Thoracic aorta (tissue), 2 donors: ENCODE results near the gene GCK. TPM values are rescaled to one million over a fixed set of nuclear protein-coding genes. Genes with fewer than 3 reads are reported as not detected.

Experiments
- ATAC-seq: fragments of 150-250 bp; one replicate; pipeline ENCODE4 v1.8.0; 2017; ENCODE audit warnings: low read depth; ENCODE audit not compliant: insufficient number of reproducible peaks, low FRiP score
- DNase-seq: peaks from one replicate; pipeline ENCODE4 v3.0.0-alpha.2; 2020; ENCODE audit warnings: low spot score
- H3K27ac ChIP-seq, 2 donors: fragments of 200-600 bp; sonication (generic); 1 replicate in 1 of 2; 2 replicates in 1 of 2; pipeline ENCODE4 v1.5.1; 2016; ENCODE audit warnings: mild to moderate bottlenecking in 2 of 2, moderate library complexity in 2 of 2
- H3K27me3 ChIP-seq: fragments of 200-600 bp; sonication (generic); replicated peaks from 2 replicates; pipeline ENCODE4 v1.6.0; 2016; ENCODE audit warnings: mild to moderate bottlenecking; ENCODE audit not compliant: insufficient read depth
- H3K36me3 ChIP-seq: fragments of 200-600 bp; sonication (generic); one replicate; pipeline ENCODE4 v1.5.1; 2016
- H3K4me1 ChIP-seq, 2 donors: fragments of 200-600 bp; sonication (generic); 1 replicate in 1 of 2; 2 replicates in 1 of 2; pipeline versions ENCODE4 v1.5.1 to v1.6.0; 2016; ENCODE audit warnings: low read depth in 2 of 2, mild to moderate bottlenecking in 1 of 2; ENCODE audit not compliant: control insufficient read depth in 1 of 2
- H3K4me3 ChIP-seq: fragments of 200-600 bp; sonication (generic); 2 replicates; pipeline ENCODE4 v1.5.1; 2016; ENCODE audit warnings: mild to moderate bottlenecking
- H3K9me3 ChIP-seq: fragments of 200-600 bp; sonication (generic); 2 replicates; pipeline ENCODE4 v1.5.1; 2016
- CTCF ChIP-seq: fragments of 200-600 bp; sonication (generic); IDR thresholded peaks from one replicate; pipeline ENCODE4 v1.5.1; 2019; ENCODE audit warnings: antibody characterized with exemption
- total RNA-seq, 2 donors: library from RNA; depleted of rRNA; stranded (reverse); fragments of >200 nt; gene quantifications; one replicate each; pipeline versions ENCODE4 v1.1.0 to v1.2.3, GENCODE V29; 2016

The GCK gene
- total RNA-seq, 2 donors from 2014 or later, result 1.6 to 2.3 TPM

- DNase-seq (no peak), ATAC-seq (no peak)
- no peak for TF ChIP-seq CTCF
- Histone ChIP-seq H3K9me3 (no peaks in the 10 kb centered on the region), H3K4me1 (no peaks in the 10 kb centered on the region), H3K4me3 (no peak overlapping the region), H3K27me3 (no peaks in the 10 kb centered on the region), H3K36me3 (no peaks in the 10 kb centered on the region), H3K27ac (no peak overlapping the region)
Measured at GRCh38 chr7:44235066-44235465, 45.8 kb upstream of the GCK start.

- H3K4me1 ChIP-seq, result no peaks in the 10 kb centered on the region
- H3K27me3 ChIP-seq, result no peaks in the 10 kb centered on the region
- H3K27ac ChIP-seq, result no peak overlapping the region
- H3K4me3 ChIP-seq, result no peak overlapping the region
- no peaks in the 10 kb centered on the region for H3K9me3 ChIP-seq
- no peaks in the 10 kb centered on the region for H3K36me3 ChIP-seq
- ATAC-seq (no peak), DNase-seq (no peak)
- no peak for TF ChIP-seq CTCF
Measured at GRCh38 chr7:44232901-44233715, 43.9 kb upstream of the GCK start.

GRCh38 chr7:44232396-44232795 lies 43.2 kb upstream of the GCK start:
- Histone ChIP-seq H3K27ac (no peak overlapping the region), H3K27me3 (no peaks in the 10 kb centered on the region), H3K4me3 (no peak overlapping the region), H3K36me3 (no peaks in the 10 kb centered on the region), H3K9me3 (no peaks in the 10 kb centered on the region), H3K4me1 (no peaks in the 10 kb centered on the region)
- no peak for ATAC-seq
- TF ChIP-seq CTCF, result no peak
- no peak for DNase-seq

GRCh38 chr7:44231088-44231487 lies 41.8 kb upstream of the GCK start:
- TF ChIP-seq CTCF, result no peak
- no peak overlapping the region for H3K27ac ChIP-seq
- no peak overlapping the region for H3K4me3 ChIP-seq
- no peaks in the 10 kb centered on the region for H3K9me3 ChIP-seq
- ATAC-seq (no peak), DNase-seq (no peak)
- H3K4me1 ChIP-seq, result no peaks in the 10 kb centered on the region
- H3K27me3 ChIP-seq, result no peaks in the 10 kb centered on the region
- no peaks in the 10 kb centered on the region for H3K36me3 ChIP-seq

- no peaks in the 10 kb centered on the region for H3K4me1 ChIP-seq
- TF ChIP-seq CTCF, result no peak
- H3K9me3 ChIP-seq, result no peaks in the 10 kb centered on the region
- no peak overlapping the region for H3K4me3 ChIP-seq
- no peaks in the 10 kb centered on the region for H3K27me3 ChIP-seq
- ATAC-seq (no peak), DNase-seq (no peak)
- no peaks in the 10 kb centered on the region for H3K36me3 ChIP-seq
- no peak overlapping the region for H3K27ac ChIP-seq
Measured at GRCh38 chr7:44230286-44230685, 41.0 kb upstream of the GCK start.
